NCI-H446 (cell line): ENCODE results near the gene KBTBD12.

Source experiments
- DNase-seq, 2 experiments: peaks; one replicate each; lab custom pipeline; 2025; lab: John Stamatoyannopoulos, UW

The KBTBD12 gene

DNA sequence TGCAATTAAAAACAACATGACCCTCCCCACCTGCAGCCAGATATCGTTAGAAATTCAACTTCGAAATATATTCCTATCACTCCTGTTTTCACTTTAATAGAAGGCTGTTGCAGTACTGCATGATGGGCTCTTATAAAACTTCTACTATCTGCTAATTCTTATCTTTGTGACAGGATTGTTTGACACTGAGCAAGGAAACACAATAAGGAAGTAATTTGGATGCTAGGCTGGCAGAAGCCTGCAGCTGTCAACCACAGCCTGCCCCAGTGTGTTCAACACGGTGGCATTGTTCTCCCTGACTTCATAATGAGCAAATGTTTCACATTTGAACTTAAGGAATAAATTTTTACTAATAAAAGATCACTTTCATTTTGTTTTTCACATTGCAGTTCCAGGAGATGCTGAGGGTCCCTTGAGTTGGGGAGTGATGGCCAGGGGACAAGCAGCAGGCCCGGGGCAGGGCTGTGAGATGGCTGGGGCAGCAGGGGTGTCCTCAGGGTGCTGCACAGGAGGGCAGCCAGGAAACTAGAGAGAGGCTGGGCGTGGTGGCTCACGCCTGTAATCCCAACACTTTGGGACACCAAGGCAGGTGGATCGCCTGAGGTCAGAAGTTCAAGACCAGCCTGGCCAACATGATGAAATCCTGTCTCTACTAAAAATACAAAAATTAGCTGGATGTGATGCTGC is 72.4 kb downstream of the KBTBD12 start:
- no peak for DNase-seq

DNA sequence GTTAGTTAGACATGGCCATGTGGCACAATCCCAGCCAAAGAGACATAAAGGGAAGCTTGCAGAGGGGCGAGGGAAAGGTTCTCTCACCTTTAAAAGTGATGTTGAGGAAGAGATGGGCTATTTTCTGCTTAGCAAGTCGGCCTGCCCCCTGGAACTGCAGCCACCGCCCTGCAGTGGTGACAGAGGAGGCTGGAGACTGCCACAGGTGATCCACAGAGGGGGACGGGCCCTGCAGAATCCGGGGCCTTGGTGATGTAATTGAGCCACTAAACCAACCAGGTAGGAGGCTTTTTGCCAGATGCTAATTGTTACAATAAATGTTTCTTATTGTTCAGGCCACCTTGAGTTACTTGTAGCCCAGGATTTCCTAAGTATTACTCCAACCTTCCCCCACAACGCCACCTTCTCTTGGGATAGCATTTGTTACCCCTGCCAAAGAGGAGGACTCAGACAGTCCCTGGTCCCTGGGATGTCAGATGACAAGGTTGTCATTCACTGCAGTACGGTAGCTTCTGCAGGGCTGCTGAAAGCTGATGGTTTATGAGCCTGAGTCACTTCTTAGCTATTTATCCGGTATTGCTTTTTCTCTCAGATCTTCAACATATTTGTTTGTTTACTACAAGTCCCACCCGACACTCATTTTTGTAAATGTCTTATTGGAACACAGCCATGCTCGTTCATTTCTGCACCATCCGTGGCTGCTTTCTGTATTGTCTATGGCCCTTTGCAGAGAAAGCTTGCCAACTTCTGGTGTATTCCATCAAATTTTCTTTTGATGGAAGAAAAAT is 73.9 kb downstream of the KBTBD12 start:
- no peak for DNase-seq

DNA sequence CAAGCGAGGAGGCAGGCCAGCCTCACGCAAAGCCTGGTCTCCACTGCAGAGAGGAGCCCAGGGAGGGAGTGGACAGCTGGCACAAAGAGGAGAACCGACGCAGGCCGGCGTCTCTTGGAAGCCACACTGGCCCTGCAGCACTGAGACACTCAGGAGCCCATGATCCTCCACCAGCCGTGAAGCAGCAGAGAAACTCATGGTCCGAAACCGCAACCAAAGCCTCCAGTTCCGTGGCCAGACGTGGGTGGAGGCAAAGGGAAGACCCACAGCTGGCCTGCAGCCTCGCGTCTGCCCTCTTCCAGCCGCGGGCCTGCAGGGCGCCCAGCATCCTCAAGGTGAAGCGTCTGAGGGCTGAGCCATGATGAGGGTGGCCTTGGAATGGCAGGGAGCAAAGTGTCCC is 75.0 kb downstream of the KBTBD12 start:
- DNase-seq, result no peak

DNA sequence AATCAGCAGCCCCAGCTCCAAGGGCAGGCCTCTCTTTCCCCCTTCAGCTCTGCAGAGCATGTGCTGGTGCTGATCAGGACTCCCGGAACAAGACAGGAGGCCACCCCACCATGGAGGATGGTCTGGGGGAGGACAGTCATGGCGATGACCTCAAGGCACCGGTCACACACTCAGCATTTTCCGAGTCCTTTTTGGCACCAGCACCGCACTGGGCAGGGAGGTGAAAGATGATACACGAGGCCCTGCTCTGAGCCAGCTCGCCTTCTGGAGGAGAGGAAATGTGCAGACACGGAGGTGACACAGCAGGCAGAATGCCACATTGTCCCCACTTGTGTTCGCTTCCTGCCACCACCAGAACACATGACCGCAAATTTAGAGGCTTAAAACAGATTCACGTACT is 75.4 kb downstream of the KBTBD12 start:
- DNase-seq, result no peak

DNA sequence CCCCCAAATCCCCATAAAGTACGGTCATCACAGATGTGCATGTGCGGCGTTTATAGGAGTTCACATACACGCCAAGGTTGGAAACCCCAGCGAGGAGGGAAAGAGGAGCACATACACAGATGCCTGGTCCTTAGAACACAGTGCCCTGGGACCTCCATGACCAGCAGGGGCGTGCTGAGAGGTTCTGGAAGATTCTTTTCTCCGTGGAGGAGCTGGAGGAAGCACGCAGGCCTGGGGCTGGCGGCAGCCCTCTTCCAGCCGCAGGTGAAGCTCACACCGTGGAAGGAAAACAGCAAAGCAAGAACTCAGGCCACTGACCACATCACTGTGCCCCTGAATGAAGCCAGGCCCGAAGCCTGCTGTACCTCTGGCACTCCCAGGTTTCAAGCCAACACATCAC is 76.2 kb downstream of the KBTBD12 start:
- DNase-seq, result no peak

DNA sequence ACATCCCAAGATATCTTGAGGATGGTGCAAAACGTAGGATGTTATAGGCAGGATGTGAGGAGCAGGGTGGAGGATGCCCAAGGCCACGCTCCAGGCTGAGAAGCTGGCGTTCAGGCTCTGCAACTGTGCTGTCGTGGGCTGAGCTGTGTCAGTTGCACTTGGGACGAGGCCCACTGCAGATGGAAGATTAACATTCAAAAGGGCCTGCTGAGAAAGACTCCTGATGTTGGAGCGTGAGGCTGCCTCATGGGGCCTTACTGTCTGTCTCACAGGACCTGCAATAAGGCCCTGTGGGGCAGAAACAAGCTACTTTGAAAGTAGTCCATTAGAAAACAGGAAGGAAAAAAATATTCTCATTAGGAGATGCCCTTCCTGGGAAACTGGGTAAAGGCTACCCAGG is 76.6 kb downstream of the KBTBD12 start:
- no peak for DNase-seq

DNA sequence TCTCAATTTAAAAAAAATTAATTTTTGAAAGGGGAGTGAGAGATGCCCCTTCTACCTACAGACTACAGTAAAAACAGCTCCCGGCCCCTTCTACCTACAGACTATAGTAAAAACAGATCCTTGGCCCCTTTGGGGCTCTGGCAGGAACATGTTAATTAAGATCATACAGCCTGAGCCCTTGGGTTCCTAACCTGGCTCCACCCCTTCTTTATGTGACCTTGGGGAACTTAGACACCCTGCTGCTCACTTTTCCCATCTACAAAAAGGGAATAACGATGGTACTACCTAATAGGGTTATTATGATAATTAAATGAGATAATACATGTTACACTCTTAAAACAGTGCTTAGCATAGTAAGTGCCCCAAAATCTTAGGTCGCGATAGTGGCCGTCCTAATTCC is 77.1 kb downstream of the KBTBD12 start:
- no peak for DNase-seq

DNA sequence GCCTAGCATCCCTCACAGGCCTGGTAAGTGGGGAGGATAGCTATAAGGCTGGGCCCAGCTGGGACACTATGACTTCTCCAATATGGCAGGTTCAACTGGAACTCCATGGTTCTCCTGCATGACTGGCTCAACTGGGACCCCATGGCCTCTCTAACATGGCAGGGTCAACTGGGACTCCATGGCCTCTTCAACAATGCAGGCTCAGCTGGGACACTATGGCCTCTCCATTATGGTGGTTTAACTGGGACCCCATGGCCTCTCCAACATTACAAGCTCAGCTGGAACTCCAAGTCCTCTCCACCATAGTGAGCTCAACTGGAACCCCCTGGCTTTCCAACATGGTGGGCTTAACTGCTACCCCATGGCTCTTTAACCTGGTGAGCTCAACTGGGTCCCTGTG is 79.0 kb downstream of the KBTBD12 start:
- no peak for DNase-seq

DNA sequence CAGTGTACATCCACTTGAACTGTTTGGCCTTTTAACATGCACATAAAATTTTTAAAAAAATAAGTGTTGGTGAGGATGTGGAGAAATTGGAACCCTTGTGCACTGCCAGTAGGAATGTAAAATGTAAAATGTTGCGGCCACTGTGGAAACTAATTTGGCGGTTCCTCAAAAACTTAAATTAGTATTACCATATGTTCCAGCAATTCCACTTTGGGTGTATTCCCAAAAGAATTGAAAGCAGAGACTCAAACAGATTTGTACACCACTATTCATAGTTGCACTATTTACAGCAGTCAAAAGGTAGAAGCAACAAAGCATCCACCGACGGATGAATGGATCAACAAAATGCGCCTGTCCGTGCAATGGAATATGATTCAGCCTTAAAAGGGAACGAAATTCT is 82.0 kb downstream of the KBTBD12 start:
- peak in 1 of 2 experiments; percentile 30 for DNase-seq

DNA sequence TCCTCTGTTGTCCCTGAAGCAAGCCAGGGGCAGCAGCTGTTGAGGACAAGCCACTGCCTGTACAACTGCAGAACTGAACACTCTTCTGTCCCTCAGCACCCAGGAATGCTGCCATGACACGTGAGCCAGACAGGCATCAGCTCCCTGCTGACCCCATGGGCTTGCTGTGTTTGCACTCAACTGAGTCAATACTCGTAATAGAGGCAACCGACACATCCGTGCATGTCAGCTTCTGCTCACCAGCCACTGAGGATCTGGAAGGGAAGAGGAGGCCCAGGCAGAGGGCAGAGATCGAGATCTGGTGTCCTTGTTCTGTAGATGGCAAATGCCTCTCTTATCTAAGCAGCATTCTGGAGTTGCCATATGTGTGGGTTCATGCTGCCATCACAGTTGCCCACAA is 82.9 kb downstream of the KBTBD12 start:
- DNase-seq, result no peak

DNA sequence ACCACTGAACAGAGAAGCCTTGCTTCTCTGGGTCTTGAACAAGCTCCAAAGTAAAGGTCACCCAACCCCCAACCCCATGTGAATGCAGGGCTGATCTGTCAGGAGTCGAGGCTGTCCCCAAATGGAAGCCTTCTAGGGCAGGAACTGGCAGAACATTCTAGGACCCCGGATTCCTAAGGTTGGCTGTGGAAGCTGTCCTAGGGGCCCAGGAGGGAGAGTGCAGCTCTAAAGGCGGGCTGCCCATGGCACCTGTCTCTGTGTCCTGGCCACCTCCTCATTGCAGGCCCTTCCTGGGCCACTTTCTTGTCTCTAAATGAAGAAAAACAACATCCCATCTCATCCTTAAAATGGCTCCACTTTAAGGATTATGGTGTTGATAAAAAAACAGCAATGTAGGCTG is 83.6 kb downstream of the KBTBD12 start:
- DNase-seq, result no peak

DNA sequence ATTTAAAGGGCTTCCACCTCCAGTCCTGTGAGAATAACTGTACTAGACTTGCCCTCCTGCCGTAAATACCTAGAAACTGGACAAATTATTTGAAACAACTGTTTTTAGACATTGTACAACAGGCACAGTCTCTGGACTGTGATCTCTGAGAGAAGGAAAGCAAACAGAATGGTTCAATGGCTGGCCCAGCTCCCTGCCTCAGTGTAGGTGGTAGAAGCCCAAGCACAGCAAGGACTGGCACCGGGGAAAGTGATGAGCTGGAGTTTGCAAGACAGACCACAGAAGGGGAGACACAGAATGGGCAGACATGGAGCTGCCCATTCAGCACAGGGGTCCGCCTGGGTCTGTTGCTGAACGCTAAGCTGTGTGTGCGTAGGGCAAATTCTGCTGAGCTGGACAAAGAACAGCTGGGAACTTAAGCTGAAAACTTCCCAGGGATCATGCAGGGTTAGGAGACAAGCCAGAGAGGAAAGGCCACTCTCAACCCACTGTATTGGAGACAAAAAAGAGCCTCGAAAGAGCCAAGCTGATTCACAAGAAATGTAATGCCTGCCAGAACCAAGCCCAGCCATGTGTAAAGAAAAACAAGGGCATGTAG is 84.6 kb downstream of the KBTBD12 start:
- DNase-seq, result no peak

DNA sequence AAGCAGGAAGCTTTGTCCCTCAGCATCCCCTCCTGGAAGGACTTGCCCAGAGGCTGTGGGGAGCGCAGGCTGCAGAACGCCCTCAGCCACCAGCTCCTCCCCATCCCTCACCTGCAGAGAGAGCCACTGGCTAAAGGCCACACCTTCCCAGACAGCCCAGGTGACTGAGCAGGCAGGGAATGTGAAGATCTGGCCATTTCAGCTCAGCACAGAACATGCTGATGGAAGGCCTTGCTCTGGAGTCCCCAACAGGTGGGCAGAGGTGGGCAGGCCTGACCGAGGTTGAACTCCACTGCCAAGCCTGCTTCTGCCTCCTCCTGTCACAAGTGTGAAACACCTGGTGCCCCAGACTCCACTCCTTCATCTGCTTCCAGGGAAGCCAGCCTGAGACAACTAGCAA is 86.5 kb downstream of the KBTBD12 start:
- no peak for DNase-seq

DNA sequence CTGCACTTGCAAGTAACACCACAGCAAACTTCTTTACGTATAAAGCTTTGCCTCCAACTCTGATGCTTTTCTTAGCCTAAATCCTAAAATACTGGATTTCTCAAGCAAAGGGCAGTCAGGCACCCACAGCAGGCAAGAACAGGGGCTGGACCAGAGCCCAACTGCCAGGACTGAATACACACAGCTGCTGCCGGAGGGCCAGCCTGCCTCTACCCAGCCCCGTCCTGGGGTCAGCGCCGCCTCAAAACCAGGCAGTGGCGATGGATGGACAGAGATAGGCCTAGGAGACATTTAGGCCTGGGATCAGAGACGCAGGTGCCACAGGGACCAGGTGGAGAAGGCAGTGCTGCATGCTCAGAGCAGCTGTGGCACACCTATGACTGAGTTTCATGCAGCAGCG is 89.6 kb downstream of the KBTBD12 start:
- no peak for DNase-seq

DNA sequence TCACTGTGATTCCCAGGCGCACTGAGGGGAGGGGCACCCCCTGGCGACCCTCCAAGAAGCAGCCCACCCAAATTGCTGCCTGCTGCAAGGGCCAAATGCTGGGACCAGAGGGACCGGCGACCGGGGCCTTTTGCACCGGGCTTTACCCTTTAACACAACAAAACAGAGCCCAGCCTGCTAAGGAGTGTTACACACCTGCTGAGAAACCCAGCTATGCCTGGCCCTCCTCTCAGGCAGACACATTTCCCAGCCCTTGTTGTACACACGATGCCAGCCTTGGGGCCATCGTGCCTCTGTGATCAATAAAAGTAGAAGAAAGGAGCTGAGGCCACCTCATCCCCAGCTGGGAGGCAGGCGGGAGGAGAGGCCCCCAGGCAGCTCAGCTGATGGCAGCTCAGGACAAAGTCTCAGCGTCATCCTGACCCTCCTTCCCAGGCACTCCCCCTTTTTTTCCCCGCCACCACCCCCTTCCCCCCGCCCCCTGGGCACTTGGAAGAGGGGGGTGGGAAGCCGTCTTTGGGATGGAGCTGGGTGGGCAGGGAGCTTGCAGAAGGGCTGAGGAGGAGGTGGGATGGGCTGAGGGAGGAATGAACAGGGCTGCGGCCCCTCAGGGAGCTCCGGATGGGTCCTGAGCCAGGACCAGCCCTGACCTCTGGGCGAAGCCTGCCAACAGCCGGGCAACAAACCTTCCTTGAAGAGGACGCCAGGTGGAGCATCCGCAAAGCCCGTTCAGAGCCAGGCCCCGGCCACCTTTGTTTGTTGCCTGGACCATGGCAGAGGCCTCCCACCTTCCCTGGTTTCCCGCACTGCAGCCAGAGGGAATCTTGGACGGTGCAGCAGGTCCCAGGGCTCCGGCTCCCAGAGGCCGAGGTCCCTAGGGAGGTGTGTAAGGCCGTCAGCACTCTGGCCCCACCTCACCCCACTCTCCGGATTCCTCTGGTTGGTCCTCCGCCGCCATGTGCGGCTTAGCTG is 91.3 kb downstream of the KBTBD12 start:
- no peak for DNase-seq

DNA sequence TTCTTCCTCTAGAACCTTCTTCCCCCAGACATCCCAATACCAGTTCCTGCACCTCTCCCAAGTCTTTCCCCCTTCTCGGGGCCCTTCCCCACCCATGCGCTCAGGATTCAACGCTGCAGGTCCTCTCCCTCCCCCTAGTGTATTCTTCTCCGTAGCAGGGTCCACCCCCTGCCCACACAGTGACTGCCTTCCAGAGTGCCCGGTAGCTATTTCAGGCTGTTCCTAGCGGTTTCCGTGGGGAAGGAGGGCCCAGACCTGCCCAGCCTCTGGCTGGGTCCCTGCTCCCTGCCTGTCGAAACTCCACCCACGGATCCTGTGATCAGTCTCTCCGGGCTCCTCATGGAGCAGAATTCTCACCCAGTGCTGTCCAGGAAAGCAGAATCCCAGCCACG is 92.0 kb downstream of the KBTBD12 start:
- no peak for DNase-seq

DNA sequence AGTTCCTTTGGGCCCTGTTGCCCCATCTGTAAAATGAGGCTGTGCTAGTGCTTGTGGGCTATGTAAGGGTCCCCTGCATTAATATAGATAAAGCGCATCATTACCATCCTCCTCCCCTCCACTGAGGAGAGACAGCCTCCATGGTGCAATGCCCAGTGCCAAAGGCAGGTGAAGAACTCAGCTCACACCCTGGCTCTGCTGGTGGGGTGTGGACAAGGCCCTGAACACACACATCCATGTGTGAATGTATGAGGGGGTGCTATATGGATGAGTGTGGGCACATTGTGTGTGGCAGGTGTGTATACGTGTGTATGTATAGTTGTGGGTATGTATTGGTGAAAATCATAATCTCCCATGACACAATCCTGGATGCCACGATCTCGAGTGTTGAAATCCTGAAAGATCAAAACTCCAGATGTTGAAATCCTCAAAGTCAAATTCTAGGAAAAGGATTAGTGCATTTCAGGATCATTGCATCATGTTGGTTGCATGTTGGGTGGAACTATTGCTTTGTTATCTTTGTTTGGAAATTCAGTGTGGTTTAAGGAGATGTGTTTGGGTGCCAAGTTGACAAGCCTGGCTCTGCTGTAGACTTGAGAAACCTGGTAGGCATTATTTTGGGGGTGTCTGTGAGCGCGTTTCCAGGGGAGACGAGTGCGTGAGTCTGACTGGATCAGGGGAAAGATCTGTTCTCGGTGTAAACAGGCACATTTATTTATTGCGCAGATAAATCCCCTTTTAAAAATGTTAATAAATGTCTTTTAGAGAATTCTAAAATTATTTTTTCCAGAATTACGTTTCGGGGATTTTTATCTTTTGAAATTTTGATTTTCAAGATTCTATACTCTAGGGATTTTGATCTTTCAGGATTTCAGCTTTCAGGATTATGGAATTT is 95.2 kb downstream of the KBTBD12 start:
- no peak for DNase-seq

DNA sequence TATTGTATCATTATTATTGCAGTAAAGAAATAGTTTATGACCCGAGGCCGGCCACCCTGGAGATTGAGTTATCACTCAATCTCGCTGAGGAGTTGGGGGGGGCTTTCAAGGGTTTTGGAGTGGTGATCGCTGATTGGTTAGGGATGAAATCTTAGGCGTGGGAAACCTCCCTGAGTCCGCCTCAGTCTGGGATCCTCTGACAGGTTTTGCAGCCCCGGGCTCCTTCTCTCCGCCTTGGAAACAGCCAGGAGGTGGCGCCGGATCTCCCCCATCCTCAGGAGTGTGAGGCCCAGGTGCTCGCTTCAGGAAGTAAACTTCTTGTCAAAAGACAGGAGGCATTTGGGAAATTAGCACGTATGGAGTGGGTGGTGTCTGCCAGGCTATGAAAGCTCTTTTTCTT is 96.1 kb downstream of the KBTBD12 start:
- no peak for DNase-seq

DNA sequence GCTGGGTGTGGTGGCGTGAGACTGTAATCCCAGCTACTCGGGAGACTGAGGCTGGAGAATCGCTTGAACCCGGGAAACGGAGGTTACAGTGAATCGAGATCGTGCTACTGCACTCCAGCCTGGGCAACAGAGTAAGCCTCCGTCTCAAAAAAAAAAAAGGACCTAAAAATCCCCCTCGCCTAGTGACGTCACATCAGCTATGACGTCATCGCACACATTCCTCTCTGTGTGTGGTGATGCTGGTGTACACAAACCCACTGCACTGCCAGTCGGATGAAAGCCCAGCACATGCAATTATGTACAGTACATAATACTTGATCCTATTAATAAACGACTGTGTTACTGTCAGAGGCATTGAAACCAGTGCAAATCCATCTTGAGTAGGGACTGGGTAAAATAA is 97.0 kb downstream of the KBTBD12 start:
- no peak for DNase-seq

DNA sequence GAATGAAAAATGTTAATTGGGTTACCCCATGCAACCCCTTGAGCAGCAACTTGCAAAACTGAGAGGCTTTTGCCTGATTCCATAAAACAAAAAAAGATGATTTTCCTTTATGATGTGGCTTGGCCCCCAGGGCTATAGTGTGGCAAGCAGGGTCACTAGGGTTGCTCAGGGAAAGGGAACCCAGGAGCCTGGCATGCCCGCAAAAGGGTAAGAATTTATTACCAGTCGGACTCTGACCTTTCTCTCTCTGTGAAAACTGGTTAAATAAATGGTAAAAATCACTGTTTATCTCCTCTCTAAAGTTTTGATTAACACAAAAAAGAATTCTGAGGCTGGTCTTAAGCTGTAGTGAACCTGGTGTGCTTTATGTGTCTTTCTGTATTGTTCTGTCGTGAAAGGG is 99.5 kb downstream of the KBTBD12 start:
- no peak for DNase-seq

DNA sequence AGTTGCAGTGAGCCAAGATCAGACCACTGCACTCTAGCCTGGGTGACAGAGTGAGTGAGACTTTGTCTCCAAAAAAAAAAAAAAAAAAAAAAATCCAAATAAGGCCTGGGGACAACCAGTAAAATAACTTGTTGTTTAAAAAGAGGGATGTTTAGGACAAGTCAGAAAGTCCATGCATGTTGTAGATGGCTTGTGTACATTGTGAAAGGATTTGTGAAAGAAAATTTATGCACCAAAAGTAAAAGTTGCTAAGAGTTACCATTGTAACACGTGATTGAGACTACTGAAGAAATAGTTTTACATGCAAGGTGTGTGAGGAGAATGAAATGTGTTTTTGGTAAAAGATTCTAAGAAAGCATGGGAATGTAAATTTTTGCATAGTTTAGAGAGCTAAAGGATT is 101.5 kb downstream of the KBTBD12 start:
- DNase-seq, result no peak
